ENCODE data around the gene LRIG2. TPM values are rescaled to one million over a fixed set of nuclear protein-coding genes. Genes with fewer than 3 reads are reported as not detected.

The LRIG2 gene
- total and polyA plus RNA-seq, 4 donors = 1.3 to 11.9 (median 6.0) TPM

DNA sequence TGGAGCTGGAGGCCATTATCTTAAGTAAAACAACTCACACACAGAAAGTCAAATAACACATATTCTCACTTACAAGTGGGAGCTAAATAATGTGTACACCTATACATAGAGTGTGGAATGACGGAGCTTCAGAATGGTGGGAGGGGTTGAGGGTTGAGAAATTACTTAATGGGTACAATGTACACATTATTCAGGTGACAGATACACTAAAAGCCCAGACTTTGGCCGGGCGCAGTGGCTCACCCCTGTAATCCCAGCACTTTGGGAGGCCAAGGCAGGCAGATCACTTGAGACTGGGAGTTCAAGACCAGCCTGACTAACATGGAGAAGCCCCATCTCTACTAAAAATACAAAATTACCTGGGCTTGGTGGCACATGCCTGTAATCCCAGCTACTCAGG is 24.9 kb upstream of the LRIG2 start:
- TF ChIP-seq, protein P1, sequence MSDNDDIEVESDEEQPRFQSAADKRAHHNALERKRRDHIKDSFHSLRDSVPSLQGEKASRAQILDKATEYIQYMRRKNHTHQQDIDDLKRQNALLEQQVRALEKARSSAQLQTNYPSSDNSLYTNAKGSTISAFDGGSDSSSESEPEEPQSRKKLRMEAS (IDR thresholded peaks at IDR 0.05) = no peak
- no peak for TF ChIP-seq RXRA (IDR thresholded peaks at IDR 0.05)
- TF ChIP-seq, protein P2, sequence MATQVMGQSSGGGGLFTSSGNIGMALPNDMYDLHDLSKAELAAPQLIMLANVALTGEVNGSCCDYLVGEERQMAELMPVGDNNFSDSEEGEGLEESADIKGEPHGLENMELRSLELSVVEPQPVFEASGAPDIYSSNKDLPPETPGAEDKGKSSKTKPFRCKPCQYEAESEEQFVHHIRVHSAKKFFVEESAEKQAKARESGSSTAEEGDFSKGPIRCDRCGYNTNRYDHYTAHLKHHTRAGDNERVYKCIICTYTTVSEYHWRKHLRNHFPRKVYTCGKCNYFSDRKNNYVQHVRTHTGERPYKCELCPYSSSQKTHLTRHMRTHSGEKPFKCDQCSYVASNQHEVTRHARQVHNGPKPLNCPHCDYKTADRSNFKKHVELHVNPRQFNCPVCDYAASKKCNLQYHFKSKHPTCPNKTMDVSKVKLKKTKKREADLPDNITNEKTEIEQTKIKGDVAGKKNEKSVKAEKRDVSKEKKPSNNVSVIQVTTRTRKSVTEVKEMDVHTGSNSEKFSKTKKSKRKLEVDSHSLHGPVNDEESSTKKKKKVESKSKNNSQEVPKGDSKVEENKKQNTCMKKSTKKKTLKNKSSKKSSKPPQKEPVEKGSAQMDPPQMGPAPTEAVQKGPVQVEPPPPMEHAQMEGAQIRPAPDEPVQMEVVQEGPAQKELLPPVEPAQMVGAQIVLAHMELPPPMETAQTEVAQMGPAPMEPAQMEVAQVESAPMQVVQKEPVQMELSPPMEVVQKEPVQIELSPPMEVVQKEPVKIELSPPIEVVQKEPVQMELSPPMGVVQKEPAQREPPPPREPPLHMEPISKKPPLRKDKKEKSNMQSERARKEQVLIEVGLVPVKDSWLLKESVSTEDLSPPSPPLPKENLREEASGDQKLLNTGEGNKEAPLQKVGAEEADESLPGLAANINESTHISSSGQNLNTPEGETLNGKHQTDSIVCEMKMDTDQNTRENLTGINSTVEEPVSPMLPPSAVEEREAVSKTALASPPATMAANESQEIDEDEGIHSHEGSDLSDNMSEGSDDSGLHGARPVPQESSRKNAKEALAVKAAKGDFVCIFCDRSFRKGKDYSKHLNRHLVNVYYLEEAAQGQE (IDR thresholded peaks at IDR 0.05) = no peak
- TF ChIP-seq, protein P3, sequence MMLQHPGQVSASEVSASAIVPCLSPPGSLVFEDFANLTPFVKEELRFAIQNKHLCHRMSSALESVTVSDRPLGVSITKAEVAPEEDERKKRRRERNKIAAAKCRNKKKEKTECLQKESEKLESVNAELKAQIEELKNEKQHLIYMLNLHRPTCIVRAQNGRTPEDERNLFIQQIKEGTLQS (IDR thresholded peaks at IDR 0.05) = no peak
- TF ChIP-seq NR2F2 (IDR thresholded peaks at IDR 0.05) = no peak
- no peak for TF ChIP-seq FOXA1 (IDR thresholded peaks at IDR 0.05)
- TF ChIP-seq, protein P4, sequence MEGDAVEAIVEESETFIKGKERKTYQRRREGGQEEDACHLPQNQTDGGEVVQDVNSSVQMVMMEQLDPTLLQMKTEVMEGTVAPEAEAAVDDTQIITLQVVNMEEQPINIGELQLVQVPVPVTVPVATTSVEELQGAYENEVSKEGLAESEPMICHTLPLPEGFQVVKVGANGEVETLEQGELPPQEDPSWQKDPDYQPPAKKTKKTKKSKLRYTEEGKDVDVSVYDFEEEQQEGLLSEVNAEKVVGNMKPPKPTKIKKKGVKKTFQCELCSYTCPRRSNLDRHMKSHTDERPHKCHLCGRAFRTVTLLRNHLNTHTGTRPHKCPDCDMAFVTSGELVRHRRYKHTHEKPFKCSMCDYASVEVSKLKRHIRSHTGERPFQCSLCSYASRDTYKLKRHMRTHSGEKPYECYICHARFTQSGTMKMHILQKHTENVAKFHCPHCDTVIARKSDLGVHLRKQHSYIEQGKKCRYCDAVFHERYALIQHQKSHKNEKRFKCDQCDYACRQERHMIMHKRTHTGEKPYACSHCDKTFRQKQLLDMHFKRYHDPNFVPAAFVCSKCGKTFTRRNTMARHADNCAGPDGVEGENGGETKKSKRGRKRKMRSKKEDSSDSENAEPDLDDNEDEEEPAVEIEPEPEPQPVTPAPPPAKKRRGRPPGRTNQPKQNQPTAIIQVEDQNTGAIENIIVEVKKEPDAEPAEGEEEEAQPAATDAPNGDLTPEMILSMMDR (IDR thresholded peaks at IDR 0.05; ENCODE audit: low read depth, low read length, missing input control) = no peak
- no peak for TF ChIP-seq GABPA (IDR thresholded peaks at IDR 0.05 in 1 of 2, conservative IDR thresholded peaks at IDR 0.05 in 1 of 2)
- no peak for TF ChIP-seq SP1 (IDR thresholded peaks at IDR 0.05)
- no peak for TF ChIP-seq HNF4G (IDR thresholded peaks at IDR 0.05)
- TF ChIP-seq TAF1 (conservative IDR thresholded peaks at IDR 0.05) = no peak
- TF ChIP-seq, protein P5, sequence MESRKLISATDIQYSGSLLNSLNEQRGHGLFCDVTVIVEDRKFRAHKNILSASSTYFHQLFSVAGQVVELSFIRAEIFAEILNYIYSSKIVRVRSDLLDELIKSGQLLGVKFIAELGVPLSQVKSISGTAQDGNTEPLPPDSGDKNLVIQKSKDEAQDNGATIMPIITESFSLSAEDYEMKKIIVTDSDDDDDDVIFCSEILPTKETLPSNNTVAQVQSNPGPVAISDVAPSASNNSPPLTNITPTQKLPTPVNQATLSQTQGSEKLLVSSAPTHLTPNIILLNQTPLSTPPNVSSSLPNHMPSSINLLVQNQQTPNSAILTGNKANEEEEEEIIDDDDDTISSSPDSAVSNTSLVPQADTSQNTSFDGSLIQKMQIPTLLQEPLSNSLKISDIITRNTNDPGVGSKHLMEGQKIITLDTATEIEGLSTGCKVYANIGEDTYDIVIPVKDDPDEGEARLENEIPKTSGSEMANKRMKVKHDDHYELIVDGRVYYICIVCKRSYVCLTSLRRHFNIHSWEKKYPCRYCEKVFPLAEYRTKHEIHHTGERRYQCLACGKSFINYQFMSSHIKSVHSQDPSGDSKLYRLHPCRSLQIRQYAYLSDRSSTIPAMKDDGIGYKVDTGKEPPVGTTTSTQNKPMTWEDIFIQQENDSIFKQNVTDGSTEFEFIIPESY (IDR thresholded peaks at IDR 0.05) = no peak
- no peak for TF ChIP-seq FOXA2 (IDR thresholded peaks at IDR 0.05)
- no peak for TF ChIP-seq HNF4A (conservative IDR thresholded peaks at IDR 0.05)
- no peak for DNase-seq (ENCODE audit: low spot score)
- no peak overlapping the region for H3K27ac ChIP-seq (ENCODE audit: low read depth in 1 of 2, low read length in 2 of 2)
- H3K9ac ChIP-seq (ENCODE audit: low read depth in 1 of 2, low read length in 2 of 2) = no peak overlapping the region
- H3K36me3 ChIP-seq (ENCODE audit: control insufficient read depth in 4 of 4, insufficient read depth in 3 of 4, low read depth in 1 of 4, low read length in 3 of 4) = no peaks in the 10 kb centered on the region
- H3K4me3 ChIP-seq (ENCODE audit: low read depth in 1 of 3, low read length in 3 of 3) = no peak overlapping the region
- 86% methylated on average over 3 of the region's 3 CpGs for WGBS
- H3K27me3 ChIP-seq (ENCODE audit: control insufficient read depth in 4 of 4, insufficient read depth in 4 of 4, low read length in 3 of 4) = no peaks in the 10 kb centered on the region
- H3K9me3 ChIP-seq (ENCODE audit: control insufficient read depth in 4 of 4, low read length in 3 of 4) = no peaks in the 10 kb centered on the region
- H3K4me1 ChIP-seq (ENCODE audit: control insufficient read depth in 4 of 4, insufficient read depth in 4 of 4, low read length in 3 of 4) = peaks cover 0 to under 1% (median 0%) of the 10 kb centered on the region in 4 donors

DNA sequence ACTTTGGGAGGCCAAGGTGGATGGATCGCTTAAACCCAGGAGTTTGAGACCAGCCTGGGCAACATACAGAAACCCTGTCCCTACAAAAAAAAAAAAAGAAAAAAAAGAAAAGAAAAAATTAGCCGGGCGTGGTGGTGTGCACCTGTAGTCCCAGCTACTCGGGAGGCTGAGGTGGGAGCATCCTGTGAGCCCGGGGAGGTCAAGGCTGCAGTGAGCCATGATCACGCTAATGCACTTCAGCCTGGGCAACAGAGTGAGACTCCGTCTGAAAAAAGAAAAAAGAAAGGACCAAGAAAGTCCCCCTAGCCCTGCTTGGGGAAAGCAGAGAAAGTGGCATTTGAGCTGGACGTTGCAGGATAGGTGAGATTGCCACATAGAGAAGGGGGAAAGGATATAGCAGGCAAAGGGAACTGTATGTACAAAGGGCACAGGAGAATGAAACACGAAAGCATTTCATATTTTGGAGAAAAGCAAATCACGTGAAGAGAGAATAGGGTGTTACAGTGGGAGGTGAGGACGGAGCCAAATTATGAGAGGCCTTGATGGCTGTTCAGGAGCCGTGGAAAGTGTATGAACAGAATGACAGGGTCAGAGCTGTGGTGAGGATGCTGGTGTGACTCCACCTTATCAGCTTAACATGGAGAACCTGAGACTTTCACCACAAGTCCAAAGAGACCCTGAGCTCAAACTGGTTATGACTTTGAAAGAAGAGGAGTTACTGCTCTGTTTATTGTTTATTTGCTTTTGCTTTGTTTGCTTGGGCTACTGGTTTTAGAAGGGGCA is 19.5 kb upstream of the LRIG2 start:
- WGBS = 89% methylated on average over 12 of the region's 12 CpGs
- Histone ChIP-seq H3K9me3 (ENCODE audit: control insufficient read depth in 4 of 4, low read length in 3 of 4) (no peaks in the 10 kb centered on the region), H3K9ac (ENCODE audit: low read depth in 1 of 2, low read length in 2 of 2) (no peak overlapping the region), H3K36me3 (ENCODE audit: control insufficient read depth in 4 of 4, insufficient read depth in 3 of 4, low read depth in 1 of 4, low read length in 3 of 4) (no peaks in the 10 kb centered on the region), H3K4me1 (ENCODE audit: control insufficient read depth in 4 of 4, insufficient read depth in 4 of 4, low read length in 3 of 4) (peaks cover 0 to 3% (median 0%) of the 10 kb centered on the region in 4 donors), H3K27ac (ENCODE audit: low read depth in 1 of 2, low read length in 2 of 2) (no peak overlapping the region), H3K4me3 (ENCODE audit: low read depth in 1 of 3, low read length in 3 of 3) (no peak overlapping the region), H3K27me3 (ENCODE audit: control insufficient read depth in 4 of 4, insufficient read depth in 4 of 4, low read length in 3 of 4) (no peaks in the 10 kb centered on the region)
- DNase-seq (ENCODE audit: low spot score) = no peak
- no peak for TF ChIP-seq HNF4A (conservative IDR thresholded peaks at IDR 0.05)
- no peak for TF ChIP-seq NR2F2 (IDR thresholded peaks at IDR 0.05)
- TF ChIP-seq TAF1 (conservative IDR thresholded peaks at IDR 0.05) = no peak
- TF ChIP-seq EGR1 (IDR thresholded peaks at IDR 0.05; ENCODE audit: low read depth in 2 of 2) = no peak
- TF ChIP-seq GABPA (IDR thresholded peaks at IDR 0.05 in 1 of 2, conservative IDR thresholded peaks at IDR 0.05 in 1 of 2) = no peak
- no peak for TF ChIP-seq FOXA2 (IDR thresholded peaks at IDR 0.05)
- no peak for TF ChIP-seq SP1 (IDR thresholded peaks at IDR 0.05)
